ENCODE results near the gene HAUS3. TPM values are rescaled to one million over a fixed set of nuclear protein-coding genes. Genes with fewer than 3 reads are reported as not detected.
"Not testable (repeated sequence)": the region's sequence is repeated elsewhere in the genome, so short reads cannot be mapped to it uniquely, and the experiment has no call there.

Gene HAUS3
- total RNA-seq, 3 donors from 2014 or later, result 20.6 to 24.1 (median 22.5) TPM

DNA sequence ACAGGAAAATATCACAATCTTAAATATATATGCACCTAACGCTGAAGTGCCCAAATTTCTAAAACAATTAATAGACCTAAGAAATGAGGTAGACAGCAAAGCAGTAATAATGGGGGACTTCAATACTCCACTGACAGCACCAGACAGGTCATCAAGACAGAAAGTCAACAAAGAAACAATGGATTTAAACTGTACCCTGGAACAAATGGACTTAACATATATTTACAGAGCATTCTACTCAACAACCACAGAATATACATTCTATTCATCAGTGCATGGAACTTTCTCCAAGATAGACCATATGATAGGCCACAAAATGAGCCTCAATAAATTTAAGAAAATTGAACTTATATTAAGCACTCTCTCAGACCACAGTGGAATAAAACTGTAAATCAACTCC, 39.1 kb downstream of the HAUS3 start:
- not testable (repeated sequence) for H3K9me3 Mint-ChIP-seq; H3K27me3 Mint-ChIP-seq (ENCODE audit: low read depth); DNase-seq; H3K4me1 Mint-ChIP-seq (ENCODE audit: low read depth); H3K4me3 Mint-ChIP-seq; ATAC-seq
- H3K36me3 Mint-ChIP-seq (ENCODE audit: insufficient read depth), result peaks cover 14% of the 10 kb centered on the region

DNA sequence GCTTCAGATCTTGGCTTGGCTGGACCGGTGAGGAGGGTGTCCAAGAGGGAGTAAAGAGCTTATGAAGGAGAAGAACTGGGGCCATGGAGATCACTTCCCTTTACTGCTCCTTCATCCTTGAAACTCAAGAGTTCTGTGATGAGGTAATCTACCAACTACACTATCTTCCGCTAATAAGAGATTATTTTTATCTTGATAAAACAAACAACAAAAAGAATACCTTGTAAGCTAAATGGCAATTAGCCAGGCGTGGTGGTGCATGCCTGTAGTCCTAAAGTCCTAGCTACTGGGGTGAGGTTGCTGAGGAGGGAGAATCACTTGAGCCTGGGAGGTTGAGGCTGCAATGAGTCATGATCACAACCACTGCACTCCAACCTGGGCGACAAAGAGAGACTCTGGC, 47.4 kb downstream of the HAUS3 start:
- no peak for ATAC-seq
- Mint-ChIP-seq H3K9me3 (no peaks in the 10 kb centered on the region), H3K36me3 (ENCODE audit: insufficient read depth) (peaks cover 18% of the 10 kb centered on the region), H3K4me1 (ENCODE audit: low read depth) (no peaks in the 10 kb centered on the region), H3K4me3 (no peak overlapping the region), H3K27me3 (ENCODE audit: low read depth) (no peaks in the 10 kb centered on the region)
- DNase-seq, result no peak

DNA sequence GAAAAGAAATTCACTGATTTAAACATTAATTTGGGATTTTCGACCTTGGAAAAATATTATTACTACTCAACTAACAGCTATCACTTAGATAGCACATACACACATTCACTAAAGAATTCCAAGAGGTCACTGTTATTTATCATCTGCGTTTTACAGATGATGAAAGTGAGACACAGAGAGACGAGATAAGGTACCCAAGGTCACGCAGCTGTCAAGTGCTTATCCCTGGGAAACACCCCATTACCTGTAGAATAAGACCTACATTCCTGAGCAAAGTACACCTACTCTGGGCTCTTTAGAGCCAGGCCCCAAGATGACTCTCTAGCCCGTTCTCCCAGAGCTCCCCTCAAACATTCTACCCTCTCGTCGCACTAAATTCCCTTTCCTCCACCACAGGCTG, 48.6 kb downstream of the HAUS3 start:
- DNase-seq, result no peak
- peaks cover 2% of the 10 kb centered on the region for H3K9me3 Mint-ChIP-seq
- H3K36me3 Mint-ChIP-seq (ENCODE audit: insufficient read depth), result peaks cover 14% of the 10 kb centered on the region
- ATAC-seq, result no peak
- no peaks in the 10 kb centered on the region for H3K27me3 Mint-ChIP-seq (ENCODE audit: low read depth)
- no peaks in the 10 kb centered on the region for H3K4me1 Mint-ChIP-seq (ENCODE audit: low read depth)
- no peak overlapping the region for H3K4me3 Mint-ChIP-seq

DNA sequence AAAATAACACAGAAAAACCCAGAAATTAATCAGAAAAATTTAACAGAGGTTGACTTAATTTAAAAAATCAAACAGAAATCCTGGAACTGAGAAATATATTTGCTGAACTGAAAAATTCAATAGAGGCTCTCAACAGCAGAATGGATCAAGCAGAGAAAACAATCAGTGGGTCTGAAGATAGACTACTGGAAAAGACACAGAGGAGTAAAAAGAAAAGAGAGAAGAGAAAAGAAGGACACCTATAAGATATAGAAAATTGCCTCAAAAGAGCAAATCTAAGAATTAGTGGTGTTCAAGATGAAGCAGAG, 55.1 kb downstream of the HAUS3 start:
- H3K9me3 Mint-ChIP-seq, result peaks cover 24% of the 10 kb centered on the region
- DNase-seq (no peak), ATAC-seq (no peak)
- no peaks in the 10 kb centered on the region for H3K27me3 Mint-ChIP-seq (ENCODE audit: low read depth)
- H3K36me3 Mint-ChIP-seq (ENCODE audit: insufficient read depth), result peaks cover 24% of the 10 kb centered on the region
- no peaks in the 10 kb centered on the region for H3K4me1 Mint-ChIP-seq (ENCODE audit: low read depth)
- H3K4me3 Mint-ChIP-seq, result no peak overlapping the region

DNA sequence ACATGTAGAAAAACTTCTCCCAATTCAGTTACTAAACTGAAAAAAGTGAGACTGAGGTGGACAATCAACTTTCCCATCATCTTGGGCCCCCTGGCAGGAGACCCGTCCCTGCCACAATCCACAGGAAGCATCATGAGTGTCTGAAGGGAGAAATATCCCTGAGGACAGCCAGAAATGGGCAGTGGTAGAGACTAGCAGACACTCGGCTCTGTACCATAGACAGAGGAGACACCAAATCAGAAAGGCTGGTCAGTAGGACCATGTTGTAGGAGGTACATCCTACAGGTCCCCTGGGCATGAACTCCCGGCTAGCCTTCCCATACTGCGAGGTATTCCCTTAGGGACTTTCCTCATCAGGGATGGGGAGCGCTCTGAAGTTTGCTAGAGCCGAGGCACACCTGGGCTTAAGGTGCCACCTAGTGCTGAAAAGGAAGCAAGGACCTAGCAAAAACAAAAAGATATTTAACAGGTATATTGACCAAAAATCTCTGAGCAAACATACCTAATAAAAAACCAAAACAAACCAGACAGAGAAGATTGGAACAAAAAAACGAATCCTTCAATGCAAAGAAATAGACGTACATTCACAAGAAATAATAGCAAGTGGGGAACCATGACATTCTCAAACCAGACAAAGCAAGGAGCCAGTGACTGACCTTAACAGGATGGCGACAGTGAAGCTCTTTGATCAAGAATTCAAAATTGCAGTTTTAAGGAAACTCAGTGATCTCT, 55.6 kb downstream of the HAUS3 start:
- ATAC-seq (no peak), DNase-seq (no peak)
- Mint-ChIP-seq H3K4me1 (ENCODE audit: low read depth) (no peaks in the 10 kb centered on the region), H3K4me3 (no peak overlapping the region), H3K9me3 (peaks cover 24% of the 10 kb centered on the region), H3K36me3 (ENCODE audit: insufficient read depth) (peaks cover 24% of the 10 kb centered on the region), H3K27me3 (ENCODE audit: low read depth) (no peaks in the 10 kb centered on the region)

DNA sequence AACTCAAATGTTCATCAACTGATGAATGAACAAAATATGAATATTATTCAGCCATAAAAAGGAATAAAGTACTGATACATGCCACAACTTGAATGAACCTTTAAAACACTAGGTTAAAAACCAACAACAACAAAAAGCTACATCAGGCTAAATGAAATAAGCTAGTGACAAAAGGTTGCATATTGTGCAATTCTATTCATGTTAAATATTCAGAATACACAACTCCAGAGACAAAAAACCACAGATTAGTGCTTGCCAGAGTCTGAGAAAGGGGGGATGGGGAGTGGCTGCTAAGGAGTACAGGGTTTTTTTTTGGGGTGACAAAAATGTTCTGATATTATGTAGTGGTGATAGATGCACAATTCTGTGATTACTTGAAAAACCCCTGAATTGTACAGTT, 58.5 kb downstream of the HAUS3 start:
- ATAC-seq (no peak), DNase-seq (no peak)
- Mint-ChIP-seq H3K36me3 (ENCODE audit: insufficient read depth) (peaks cover 24% of the 10 kb centered on the region), H3K9me3 (peaks cover 21% of the 10 kb centered on the region), H3K27me3 (ENCODE audit: low read depth) (no peaks in the 10 kb centered on the region), H3K4me3 (no peak overlapping the region), H3K4me1 (ENCODE audit: low read depth) (no peaks in the 10 kb centered on the region)

DNA sequence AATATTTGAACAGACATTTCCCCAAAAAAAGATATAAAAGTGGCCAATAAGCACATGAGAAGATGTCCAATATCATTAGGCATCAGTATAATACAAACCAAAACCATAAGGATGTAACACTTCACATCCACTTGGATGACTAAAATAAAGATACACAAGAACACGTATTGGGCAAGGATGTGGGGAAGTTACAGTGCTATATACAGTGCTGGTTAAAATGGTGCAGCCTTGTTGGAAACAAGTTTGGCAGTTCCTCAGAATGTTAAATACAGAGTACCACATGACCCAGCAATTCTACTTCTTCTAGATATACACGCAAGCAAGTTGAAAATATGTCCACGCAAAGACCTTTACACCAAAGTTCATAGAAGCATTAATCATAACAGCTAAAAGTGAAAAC, 58.9 kb downstream of the HAUS3 start:
- H3K9me3 Mint-ChIP-seq, result peaks cover 21% of the 10 kb centered on the region
- no peak for ATAC-seq
- peaks cover 23% of the 10 kb centered on the region for H3K36me3 Mint-ChIP-seq (ENCODE audit: insufficient read depth)
- no peaks in the 10 kb centered on the region for H3K4me1 Mint-ChIP-seq (ENCODE audit: low read depth)
- DNase-seq, result no peak
- H3K4me3 Mint-ChIP-seq, result no peak overlapping the region
- no peaks in the 10 kb centered on the region for H3K27me3 Mint-ChIP-seq (ENCODE audit: low read depth)

DNA sequence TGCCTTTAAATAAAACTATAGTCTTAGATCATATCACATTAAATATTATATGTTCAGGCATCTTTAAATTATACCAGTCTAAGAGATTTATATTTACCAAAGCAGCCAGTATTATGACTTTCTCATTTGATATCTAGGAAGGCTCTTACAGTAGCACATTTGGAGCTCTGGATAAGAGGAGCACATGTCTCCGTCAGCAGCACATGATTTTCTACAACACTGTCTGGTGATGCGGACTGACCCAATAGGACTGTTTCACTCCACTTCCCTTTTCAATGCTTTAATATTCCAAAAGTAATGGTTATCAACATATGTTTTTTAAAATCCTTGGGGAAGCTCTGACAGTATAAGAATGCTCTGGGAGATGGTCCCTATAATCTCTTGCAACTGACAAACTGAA, 61.5 kb downstream of the HAUS3 start:
- Mint-ChIP-seq H3K36me3 (ENCODE audit: insufficient read depth) (peaks cover 11% of the 10 kb centered on the region), H3K9me3 (peaks cover 2% of the 10 kb centered on the region), H3K4me3 (no peak overlapping the region), H3K4me1 (ENCODE audit: low read depth) (no peaks in the 10 kb centered on the region), H3K27me3 (ENCODE audit: low read depth) (no peaks in the 10 kb centered on the region)
- DNase-seq (no peak), ATAC-seq (no peak)

DNA sequence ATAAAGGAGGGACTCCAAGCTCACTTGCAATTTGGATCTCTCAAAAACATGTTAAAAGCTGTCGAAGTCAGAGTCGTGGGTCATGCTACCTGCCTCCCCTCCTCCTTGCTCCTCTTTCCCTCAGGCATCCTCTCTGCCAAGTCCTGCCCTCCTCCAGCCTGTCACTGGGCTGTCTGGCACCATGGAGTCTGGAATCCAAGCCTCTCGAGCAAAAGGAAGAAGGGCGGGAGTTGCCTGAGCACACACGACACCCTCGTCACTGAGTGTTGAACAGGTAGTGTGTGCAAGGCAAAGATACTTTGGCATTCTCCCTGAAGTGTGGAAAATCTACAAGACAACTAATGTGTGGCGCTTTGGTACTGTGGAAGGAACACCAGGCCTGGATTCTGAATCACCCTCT, 62.2 kb downstream of the HAUS3 start:
- no peaks in the 10 kb centered on the region for H3K27me3 Mint-ChIP-seq (ENCODE audit: low read depth)
- H3K36me3 Mint-ChIP-seq (ENCODE audit: insufficient read depth), result peaks cover 9% of the 10 kb centered on the region
- H3K4me1 Mint-ChIP-seq (ENCODE audit: low read depth), result no peaks in the 10 kb centered on the region
- H3K9me3 Mint-ChIP-seq, result peaks cover 2% of the 10 kb centered on the region
- no peak overlapping the region for H3K4me3 Mint-ChIP-seq
- DNase-seq, result no peak
- ATAC-seq, result no peak

DNA sequence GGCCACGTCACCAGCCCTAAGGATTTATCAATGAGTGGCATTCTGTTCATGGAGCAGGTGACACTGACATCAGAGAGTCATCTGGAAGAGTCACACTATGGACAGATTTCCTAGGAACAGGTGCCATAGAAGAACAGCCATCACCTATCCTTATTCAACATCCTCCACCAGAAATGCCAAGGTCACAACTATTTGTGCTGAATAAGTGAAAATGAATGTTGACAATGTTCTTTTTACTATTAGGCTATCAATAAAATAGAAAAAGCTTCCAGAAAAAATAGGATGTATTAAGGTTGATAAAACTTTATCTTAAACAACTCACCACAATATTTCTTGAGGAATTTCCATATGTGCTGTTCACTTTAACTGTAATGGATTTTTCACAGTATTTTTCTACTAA, 62.9 kb downstream of the HAUS3 start:
- ATAC-seq (no peak), DNase-seq (no peak)
- Mint-ChIP-seq H3K4me1 (ENCODE audit: low read depth) (peaks cover 2% of the 10 kb centered on the region), H3K4me3 (no peak overlapping the region), H3K9me3 (peaks cover 2% of the 10 kb centered on the region), H3K36me3 (ENCODE audit: insufficient read depth) (peaks cover 9% of the 10 kb centered on the region), H3K27me3 (ENCODE audit: low read depth) (no peaks in the 10 kb centered on the region)

Other genes with a start within 250 kb of the HAUS3 start
- 10 to 100 TPM; 58.1 to 62.5 (median 59.8) TPM for gene NELFA, start 233.1 kb downstream of the HAUS3 start, total RNA-seq
- gene NAT8L, start 182.8 kb downstream of the HAUS3 start, total RNA-seq, result 1 to 10 TPM in 1 of 3 donors, under 1 TPM in 2; 0.71 to 1.2 (median 0.82) TPM
- 1 to 10 TPM in 1 of 3 donors, under 1 TPM in 2; 0.61 to 2.3 (median 0.90) TPM for gene POLN, start within 50 bp of the HAUS3 start, total RNA-seq
- 1 to 10 TPM; 5.1 to 6.3 (median 5.4) TPM for gene MXD4, start 20.0 kb upstream of the HAUS3 start, total RNA-seq
- gene ZFYVE28, start 176.5 kb upstream of the HAUS3 start, total RNA-seq, result 10 to 100 TPM in 1 of 3 donors, 1 to 10 TPM in 2; 7.0 to 10.1 (median 7.1) TPM
- not detected for gene CFAP99, start 176.8 kb upstream of the HAUS3 start, total RNA-seq
- 100 to 1,000 TPM in 1 of 3 donors, 10 to 100 TPM in 2; 96.7 to 105 (median 97.4) TPM for gene RNF4, start 227.0 kb upstream of the HAUS3 start, total RNA-seq

Measured in activated T-cell treated with anti-CD3 and anti-CD28 coated beads, Interleukin-2, amount 50 U/mL, for 4 hours (primary cell).